ENCODE measurements around the gene NUP50. TPM values are rescaled to one million over a fixed set of nuclear protein-coding genes. Genes with fewer than 3 reads are reported as not detected.
A peak's percentile ranks its signal among the peaks of the same experiment; 100 is the strongest.

Gene NUP50
- total RNA-seq, 1 donor: 96.7 TPM

GRCh38 chr22:45150139-45150538, 13.6 kb upstream of the NUP50 start:
- Histone ChIP-seq H3K9me3 (ENCODE audit: low read depth, low read length) (no peaks in the 10 kb centered on the region), H3K27me3 (ENCODE audit: insufficient read depth, low read length) (no peaks in the 10 kb centered on the region), H3K4me3 (ENCODE audit: low read length) (no peak overlapping the region)

GRCh38 chr22:45151503-45151902, 12.2 kb upstream of the NUP50 start:
- no peaks in the 10 kb centered on the region for H3K27me3 ChIP-seq (ENCODE audit: insufficient read depth, low read length)
- no peaks in the 10 kb centered on the region for H3K4me1 ChIP-seq (ENCODE audit: insufficient read depth, low read length)
- H3K4me3 ChIP-seq (ENCODE audit: low read length): no peak overlapping the region
- no peaks in the 10 kb centered on the region for H3K9me3 ChIP-seq (ENCODE audit: low read depth, low read length)

More at GRCh38 chr22:45150139-45150538, 13.6 kb upstream of the NUP50 start:
- H3K4me1 ChIP-seq (ENCODE audit: insufficient read depth, low read length): no peaks in the 10 kb centered on the region

- H3K4me3 ChIP-seq (ENCODE audit: low read length): no peak overlapping the region
- H3K4me1 ChIP-seq (ENCODE audit: insufficient read depth, low read length): peaks cover 18% of the 10 kb centered on the region
- H3K27me3 ChIP-seq (ENCODE audit: insufficient read depth, low read length): no peaks in the 10 kb centered on the region
- H3K9me3 ChIP-seq (ENCODE audit: low read depth, low read length): no peaks in the 10 kb centered on the region
Measured at GRCh38 chr22:45154383-45154782, 9.3 kb upstream of the NUP50 start.

GRCh38 chr22:45155050-45155840, 8.5 kb upstream of the NUP50 start:
- peaks cover 27% of the 10 kb centered on the region for H3K4me1 ChIP-seq (ENCODE audit: insufficient read depth, low read length)
- H3K27me3 ChIP-seq (ENCODE audit: insufficient read depth, low read length): no peaks in the 10 kb centered on the region

GRCh38 chr22:45157907-45158306, 5.8 kb upstream of the NUP50 start:
- Histone ChIP-seq H3K27me3 (ENCODE audit: insufficient read depth, low read length) (no peaks in the 10 kb centered on the region), H3K4me1 (ENCODE audit: insufficient read depth, low read length) (peaks cover 46% of the 10 kb centered on the region), H3K4me3 (ENCODE audit: low read length) (no peak overlapping the region), H3K9me3 (ENCODE audit: low read depth, low read length) (no peaks in the 10 kb centered on the region)

More at GRCh38 chr22:45155050-45155840, 8.5 kb upstream of the NUP50 start:
- Histone ChIP-seq H3K9me3 (ENCODE audit: low read depth, low read length) (no peaks in the 10 kb centered on the region), H3K4me3 (ENCODE audit: low read length) (no peak overlapping the region)

- peaks cover 53% of the 10 kb centered on the region for H3K4me1 ChIP-seq (ENCODE audit: insufficient read depth, low read length)
Measured at GRCh38 chr22:45159652-45160462, 3.9 kb upstream of the NUP50 start.

GRCh38 chr22:45162531-45162930, 1.2 kb upstream of the NUP50 start:
- Histone ChIP-seq H3K27me3 (ENCODE audit: insufficient read depth, low read length) (no peaks in the 10 kb centered on the region), H3K9me3 (ENCODE audit: low read depth, low read length) (no peaks in the 10 kb centered on the region), H3K4me3 (ENCODE audit: low read length) (no peak overlapping the region), H3K4me1 (ENCODE audit: insufficient read depth, low read length) (peaks cover 78% of the 10 kb centered on the region)

More at GRCh38 chr22:45159652-45160462, 3.9 kb upstream of the NUP50 start:
- no peaks in the 10 kb centered on the region for H3K9me3 ChIP-seq (ENCODE audit: low read depth, low read length)
- no peak overlapping the region for H3K4me3 ChIP-seq (ENCODE audit: low read length)
- H3K27me3 ChIP-seq (ENCODE audit: insufficient read depth, low read length): no peaks in the 10 kb centered on the region

- Histone ChIP-seq H3K9me3 (ENCODE audit: low read depth, low read length) (no peaks in the 10 kb centered on the region), H3K4me1 (ENCODE audit: insufficient read depth, low read length) (peaks cover 78% of the 10 kb centered on the region), H3K27me3 (ENCODE audit: insufficient read depth, low read length) (no peaks in the 10 kb centered on the region), H3K4me3 (ENCODE audit: low read length) (peak overlapping the region; percentile 82)
Measured at GRCh38 chr22:45163099-45163450, 650 bp upstream of the NUP50 start.

- Histone ChIP-seq H3K27me3 (ENCODE audit: insufficient read depth, low read length) (no peaks in the 10 kb centered on the region), H3K4me1 (ENCODE audit: insufficient read depth, low read length) (peaks cover 66% of the 10 kb centered on the region), H3K4me3 (ENCODE audit: low read length) (peak overlapping the region; percentile 82), H3K9me3 (ENCODE audit: low read depth, low read length) (no peaks in the 10 kb centered on the region)
Measured at GRCh38 chr22:45164270-45165088, 754 bp downstream of the NUP50 start.

GRCh38 chr22:45166932-45167331, 3.2 kb downstream of the NUP50 start:
- peaks cover 57% of the 10 kb centered on the region for H3K4me1 ChIP-seq (ENCODE audit: insufficient read depth, low read length)
- no peak overlapping the region for H3K4me3 ChIP-seq (ENCODE audit: low read length)
- no peaks in the 10 kb centered on the region for H3K27me3 ChIP-seq (ENCODE audit: insufficient read depth, low read length)
- H3K9me3 ChIP-seq (ENCODE audit: low read depth, low read length): no peaks in the 10 kb centered on the region

- Histone ChIP-seq H3K4me3 (ENCODE audit: low read length) (no peak overlapping the region), H3K4me1 (ENCODE audit: insufficient read depth, low read length) (peaks cover 60% of the 10 kb centered on the region), H3K27me3 (ENCODE audit: insufficient read depth, low read length) (no peaks in the 10 kb centered on the region), H3K9me3 (ENCODE audit: low read depth, low read length) (no peaks in the 10 kb centered on the region)
Measured at GRCh38 chr22:45169591-45170466, 6.1 kb downstream of the NUP50 start.

GRCh38 chr22:45171830-45172229, 8.1 kb downstream of the NUP50 start:
- Histone ChIP-seq H3K9me3 (ENCODE audit: low read depth, low read length) (no peaks in the 10 kb centered on the region), H3K27me3 (ENCODE audit: insufficient read depth, low read length) (no peaks in the 10 kb centered on the region), H3K4me1 (ENCODE audit: insufficient read depth, low read length) (peaks cover 55% of the 10 kb centered on the region), H3K4me3 (ENCODE audit: low read length) (no peak overlapping the region)

- Histone ChIP-seq H3K9me3 (ENCODE audit: low read depth, low read length) (no peaks in the 10 kb centered on the region), H3K4me3 (ENCODE audit: low read length) (no peak overlapping the region), H3K27me3 (ENCODE audit: insufficient read depth, low read length) (no peaks in the 10 kb centered on the region), H3K4me1 (ENCODE audit: insufficient read depth, low read length) (peaks cover 43% of the 10 kb centered on the region)
Measured at GRCh38 chr22:45172881-45173585, 9.3 kb downstream of the NUP50 start.

Data from mononuclear cell (primary cell).